Thoracic aorta (tissue), 2 donors: ENCODE results near the gene FRMD1. TPM values are rescaled to one million over a fixed set of nuclear protein-coding genes. Genes with fewer than 3 reads are reported as not detected.

Source experiments
- ATAC-seq: fragments of 150-250 bp; one replicate; pipeline ENCODE4 v1.8.0; 2017; ENCODE audit warnings: low read depth; ENCODE audit not compliant: insufficient number of reproducible peaks, low FRiP score
- DNase-seq: peaks from one replicate; pipeline ENCODE4 v3.0.0-alpha.2; 2020; ENCODE audit warnings: low spot score
- H3K27ac ChIP-seq, 2 donors: fragments of 200-600 bp; sonication (generic); 1 replicate in 1 of 2; 2 replicates in 1 of 2; pipeline ENCODE4 v1.5.1; 2016; ENCODE audit warnings: mild to moderate bottlenecking in 2 of 2, moderate library complexity in 2 of 2
- H3K27me3 ChIP-seq: fragments of 200-600 bp; sonication (generic); replicated peaks from 2 replicates; pipeline ENCODE4 v1.6.0; 2016; ENCODE audit warnings: mild to moderate bottlenecking; ENCODE audit not compliant: insufficient read depth
- H3K36me3 ChIP-seq: fragments of 200-600 bp; sonication (generic); one replicate; pipeline ENCODE4 v1.5.1; 2016
- H3K4me1 ChIP-seq, 2 donors: fragments of 200-600 bp; sonication (generic); 1 replicate in 1 of 2; 2 replicates in 1 of 2; pipeline versions ENCODE4 v1.5.1 to v1.6.0; 2016; ENCODE audit warnings: low read depth in 2 of 2, mild to moderate bottlenecking in 1 of 2; ENCODE audit not compliant: control insufficient read depth in 1 of 2
- H3K4me3 ChIP-seq: fragments of 200-600 bp; sonication (generic); 2 replicates; pipeline ENCODE4 v1.5.1; 2016; ENCODE audit warnings: mild to moderate bottlenecking
- H3K9me3 ChIP-seq: fragments of 200-600 bp; sonication (generic); 2 replicates; pipeline ENCODE4 v1.5.1; 2016
- CTCF ChIP-seq: fragments of 200-600 bp; sonication (generic); IDR thresholded peaks from one replicate; pipeline ENCODE4 v1.5.1; 2019; ENCODE audit warnings: antibody characterized with exemption
- total RNA-seq, 2 donors: library from RNA; depleted of rRNA; stranded (reverse); fragments of >200 nt; gene quantifications; one replicate each; pipeline versions ENCODE4 v1.1.0 to v1.2.3, GENCODE V29; 2016

FRMD1 gene
- total RNA-seq, 2 donors from 2014 or later = not detected

DNA sequence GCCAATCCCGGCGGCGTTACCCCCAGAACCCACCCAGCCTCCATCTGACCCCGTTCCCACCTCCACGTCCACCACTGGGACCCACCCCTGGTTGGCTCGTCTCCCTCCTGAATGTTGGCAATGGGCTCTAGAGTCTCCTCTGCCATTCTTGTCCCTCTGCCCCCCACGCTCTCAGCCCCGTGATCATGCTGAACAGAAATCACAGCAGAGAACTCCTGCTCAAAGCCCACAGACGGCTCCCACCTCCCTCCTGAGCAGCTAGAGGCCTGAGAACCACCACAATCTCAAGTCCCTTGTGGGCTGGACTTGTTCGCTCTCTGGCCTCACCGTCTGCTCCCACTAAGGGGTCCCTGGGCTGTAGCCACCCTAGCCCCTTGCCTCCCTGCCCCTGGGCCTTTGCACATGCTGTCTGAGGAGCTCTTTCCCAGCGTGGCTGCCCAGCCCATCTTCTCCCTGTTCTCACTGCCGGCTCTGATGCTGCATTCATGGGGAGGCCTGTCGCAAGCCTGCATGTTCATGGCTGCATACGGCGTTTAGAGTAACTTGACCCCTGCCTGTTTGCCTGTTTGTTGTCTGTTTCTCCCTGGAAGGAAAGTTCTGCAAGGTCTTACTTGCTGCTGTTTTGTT lies 11.2 kb upstream of the FRMD1 start:
- no peaks in the 10 kb centered on the region for H3K9me3 ChIP-seq
- no peak overlapping the region for H3K4me3 ChIP-seq
- no peaks in the 10 kb centered on the region for H3K36me3 ChIP-seq
- H3K27me3 ChIP-seq = no peaks in the 10 kb centered on the region
- ATAC-seq (no peak), DNase-seq (no peak)
- no peaks in the 10 kb centered on the region for H3K4me1 ChIP-seq
- no peak overlapping the region for H3K27ac ChIP-seq
- TF ChIP-seq CTCF = no peak

DNA sequence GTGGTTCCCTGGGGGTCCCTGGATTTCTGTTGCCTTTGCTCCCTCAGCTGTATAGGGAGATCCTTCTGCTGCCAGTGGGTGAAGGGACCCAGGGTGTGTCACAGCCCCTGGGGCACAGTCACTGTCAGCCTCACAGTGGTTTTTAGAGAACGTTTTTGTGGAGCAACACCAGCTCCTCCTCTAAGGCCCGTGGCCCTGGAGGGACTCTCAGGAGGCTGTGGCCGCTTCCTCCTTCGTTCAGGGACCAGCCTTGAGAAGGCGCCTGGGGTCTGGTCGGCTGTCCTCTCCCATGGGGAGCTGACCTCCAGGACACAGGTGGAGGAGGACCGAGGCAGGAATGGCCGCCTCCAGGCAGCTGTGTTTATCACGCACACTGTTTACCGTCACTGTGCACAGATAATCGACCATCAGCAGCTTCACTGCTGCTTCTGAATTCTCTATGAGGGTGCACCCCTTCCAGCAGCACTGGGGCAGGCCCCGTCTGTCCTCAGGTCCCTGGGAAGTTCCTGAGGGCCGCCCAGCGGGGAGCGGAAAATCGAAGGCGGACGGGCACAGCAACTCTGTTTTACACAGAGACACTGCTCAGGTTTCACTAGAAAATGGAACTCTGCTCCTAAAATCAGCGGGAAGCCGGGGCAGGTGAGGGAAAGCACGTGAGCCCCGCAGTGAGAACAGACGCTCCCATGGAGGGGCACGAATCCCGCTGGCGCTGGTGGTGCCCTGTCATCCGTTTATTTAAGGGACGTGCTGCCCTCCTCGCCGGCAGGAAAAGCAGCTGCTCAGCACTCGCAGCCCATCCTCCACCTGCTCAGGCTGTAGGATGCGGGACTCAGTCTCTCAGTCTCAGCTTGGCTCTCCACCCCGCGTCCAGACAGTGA lies 10.4 kb upstream of the FRMD1 start:
- DNase-seq (no peak), ATAC-seq (no peak)
- TF ChIP-seq CTCF = no peak
- no peaks in the 10 kb centered on the region for H3K9me3 ChIP-seq
- no peaks in the 10 kb centered on the region for H3K36me3 ChIP-seq
- no peaks in the 10 kb centered on the region for H3K27me3 ChIP-seq
- no peaks in the 10 kb centered on the region for H3K4me1 ChIP-seq
- H3K27ac ChIP-seq = no peak overlapping the region
- no peak overlapping the region for H3K4me3 ChIP-seq

GRCh38 chr6:168088161-168089053 lies 9.4 kb upstream of the FRMD1 start:
- ATAC-seq (no peak), DNase-seq (no peak)
- H3K27me3 ChIP-seq = no peaks in the 10 kb centered on the region
- no peak overlapping the region for H3K27ac ChIP-seq
- H3K36me3 ChIP-seq = no peaks in the 10 kb centered on the region
- no peak overlapping the region for H3K4me3 ChIP-seq
- H3K4me1 ChIP-seq = no peaks in the 10 kb centered on the region
- H3K9me3 ChIP-seq = no peaks in the 10 kb centered on the region
- no peak for TF ChIP-seq CTCF

GRCh38 chr6:168087436-168088160 lies 8.6 kb upstream of the FRMD1 start:
- TF ChIP-seq CTCF = no peak
- no peaks in the 10 kb centered on the region for H3K36me3 ChIP-seq
- H3K9me3 ChIP-seq = no peaks in the 10 kb centered on the region
- H3K27ac ChIP-seq = no peak overlapping the region
- DNase-seq (no peak), ATAC-seq (no peak)
- no peak overlapping the region for H3K4me3 ChIP-seq
- H3K27me3 ChIP-seq = no peaks in the 10 kb centered on the region
- H3K4me1 ChIP-seq = no peaks in the 10 kb centered on the region
